SK-N-SH treated with all-trans-retinoic acid at 6 μM for 48 hours (cell line): ENCODE measurements around the gene MDH1B.
"Not testable (repeated sequence)": the region's sequence is repeated elsewhere in the genome, so short reads cannot be mapped to it uniquely, and the experiment has no call there.

Source experiments
- ATAC-seq: fragments of 200-7000 bp; cut with Tn5 transposase; 3 replicates; pipeline ENCODE4 v1.9.1; 2020; ENCODE audit warnings: mild to moderate bottlenecking, moderate library complexity
- ARNTL ChIP-seq: fragments of 450-650 bp; formaldehyde crosslinking; IDR thresholded peaks from 2 replicates; pipeline ENCODE4 v1.5.0; 2020; ENCODE audit warnings: low read depth, mild to moderate bottlenecking, moderate library complexity, borderline replicate concordance
- CSRNP3 ChIP-seq: fragments of 250-450 bp; sonication (Bioruptor Pico); IDR thresholded peaks from 2 replicates; pipeline ENCODE4 v1.5.1; 2021; ENCODE audit warnings: mild to moderate bottlenecking, moderate library complexity
- GLIS3 ChIP-seq: fragments of 250-450 bp; sonication (Bioruptor Pico); IDR thresholded peaks from 2 replicates; pipeline ENCODE4 v1.5.0; 2020; ENCODE audit warnings: mild to moderate bottlenecking, moderate library complexity
- ISL1 ChIP-seq: fragments of 250-450 bp; sonication (Bioruptor Pico); IDR thresholded peaks from 2 replicates; pipeline ENCODE4 v2.1.2; 2022; ENCODE audit warnings: mild to moderate bottlenecking, moderate library complexity
- OSR1 ChIP-seq: fragments of 250-450 bp; sonication (Bioruptor Pico); IDR thresholded peaks from 2 replicates; pipeline ENCODE4 v1.8.0; 2022; ENCODE audit warnings: moderate library complexity, mild to moderate bottlenecking, inconsistent platforms
- POU6F1 ChIP-seq: fragments of 250-450 bp; sonication (Bioruptor Pico); IDR thresholded peaks from 2 replicates; pipeline ENCODE4 v1.8.0; 2021; ENCODE audit warnings: low read depth, mild to moderate bottlenecking, moderate library complexity, borderline replicate concordance
- PPARA ChIP-seq: fragments of 250-450 bp; sonication (Bioruptor Pico); IDR thresholded peaks from 2 replicates; pipeline ENCODE4 v1.5.0; 2020; ENCODE audit warnings: mild to moderate bottlenecking, borderline replicate concordance
- RARB ChIP-seq: fragments of 250-450 bp; sonication (Bioruptor Pico); IDR thresholded peaks from 2 replicates; pipeline ENCODE4 v1.8.0; 2021; ENCODE audit warnings: mild to moderate bottlenecking, moderate library complexity
- SNAI2 ChIP-seq: fragments of 250-450 bp; sonication (Bioruptor Pico); IDR thresholded peaks from 2 replicates; pipeline ENCODE4 v1.5.0; 2020; ENCODE audit warnings: mild to moderate bottlenecking, moderate library complexity
- TCF4 ChIP-seq: fragments of 250-450 bp; sonication (Bioruptor Pico); IDR thresholded peaks from 2 replicates; pipeline ENCODE4 v1.8.0; 2021; ENCODE audit warnings: mild to moderate bottlenecking, moderate library complexity, borderline replicate concordance
- TOX ChIP-seq: fragments of 250-450 bp; sonication (Bioruptor Pico); IDR thresholded peaks from 2 replicates; pipeline ENCODE4 v1.8.0; 2021; ENCODE audit warnings: mild to moderate bottlenecking, moderate library complexity, borderline replicate concordance
- ZFP3 ChIP-seq: fragments of 250-450 bp; sonication (Bioruptor Pico); IDR thresholded peaks from 2 replicates; pipeline ENCODE4 v1.5.0; 2020; ENCODE audit warnings: mild to moderate bottlenecking, moderate library complexity
- ZNF565 ChIP-seq: fragments of 450-650 bp; formaldehyde crosslinking; conservative IDR thresholded peaks from 2 replicates; pipeline ENCODE4 v1.5.0; 2020; ENCODE audit warnings: low read depth, mild to moderate bottlenecking, moderate library complexity
- TF ChIP-seq, protein P1 (sequence below): fragments of 250-450 bp; sonication (Bioruptor Pico); IDR thresholded peaks from 2 replicates; pipeline ENCODE4 v1.5.0; 2020; ENCODE audit warnings: mild to moderate bottlenecking, moderate library complexity
- TF ChIP-seq, protein P2 (sequence below): fragments of 250-450 bp; sonication (Bioruptor Pico); IDR thresholded peaks from 2 replicates; pipeline ENCODE4 v1.8.0; 2020; ENCODE audit warnings: mild to moderate bottlenecking, moderate library complexity, borderline replicate concordance

MDH1B gene

GRCh38 chr2:206765242-206766056 lies at the start of gene MDH1B, which contains the start of gene FASTKD2:
MDH1B (minus strand) TSS chr2:206765328; CDS start chr2:206765271, 57 bp downstream.
FASTKD2 (plus strand) TSS chr2:206765606; CDS start chr2:206766694, 1,088 bp downstream.
- TF ChIP-seq RARB (no peak), ISL1 (CRISPR knock-in tag) (no peak), ZNF565 (no peak), CSRNP3 (CRISPR knock-in tag) (no peak), TOX (no peak), GLIS3 (no peak), ZFP3 (CRISPR knock-in tag) (no peak), SNAI2 (CRISPR knock-in tag) (no peak)
- TF ChIP-seq, protein P1, sequence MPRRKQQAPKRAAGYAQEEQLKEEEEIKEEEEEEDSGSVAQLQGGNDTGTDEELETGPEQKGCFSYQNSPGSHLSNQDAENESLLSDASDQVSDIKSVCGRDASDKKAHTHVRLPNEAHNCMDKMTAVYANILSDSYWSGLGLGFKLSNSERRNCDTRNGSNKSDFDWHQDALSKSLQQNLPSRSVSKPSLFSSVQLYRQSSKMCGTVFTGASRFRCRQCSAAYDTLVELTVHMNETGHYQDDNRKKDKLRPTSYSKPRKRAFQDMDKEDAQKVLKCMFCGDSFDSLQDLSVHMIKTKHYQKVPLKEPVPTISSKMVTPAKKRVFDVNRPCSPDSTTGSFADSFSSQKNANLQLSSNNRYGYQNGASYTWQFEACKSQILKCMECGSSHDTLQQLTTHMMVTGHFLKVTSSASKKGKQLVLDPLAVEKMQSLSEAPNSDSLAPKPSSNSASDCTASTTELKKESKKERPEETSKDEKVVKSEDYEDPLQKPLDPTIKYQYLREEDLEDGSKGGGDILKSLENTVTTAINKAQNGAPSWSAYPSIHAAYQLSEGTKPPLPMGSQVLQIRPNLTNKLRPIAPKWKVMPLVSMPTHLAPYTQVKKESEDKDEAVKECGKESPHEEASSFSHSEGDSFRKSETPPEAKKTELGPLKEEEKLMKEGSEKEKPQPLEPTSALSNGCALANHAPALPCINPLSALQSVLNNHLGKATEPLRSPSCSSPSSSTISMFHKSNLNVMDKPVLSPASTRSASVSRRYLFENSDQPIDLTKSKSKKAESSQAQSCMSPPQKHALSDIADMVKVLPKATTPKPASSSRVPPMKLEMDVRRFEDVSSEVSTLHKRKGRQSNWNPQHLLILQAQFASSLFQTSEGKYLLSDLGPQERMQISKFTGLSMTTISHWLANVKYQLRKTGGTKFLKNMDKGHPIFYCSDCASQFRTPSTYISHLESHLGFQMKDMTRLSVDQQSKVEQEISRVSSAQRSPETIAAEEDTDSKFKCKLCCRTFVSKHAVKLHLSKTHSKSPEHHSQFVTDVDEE (CRISPR knock-in tag) = no peak
- TF ChIP-seq, protein P2, sequence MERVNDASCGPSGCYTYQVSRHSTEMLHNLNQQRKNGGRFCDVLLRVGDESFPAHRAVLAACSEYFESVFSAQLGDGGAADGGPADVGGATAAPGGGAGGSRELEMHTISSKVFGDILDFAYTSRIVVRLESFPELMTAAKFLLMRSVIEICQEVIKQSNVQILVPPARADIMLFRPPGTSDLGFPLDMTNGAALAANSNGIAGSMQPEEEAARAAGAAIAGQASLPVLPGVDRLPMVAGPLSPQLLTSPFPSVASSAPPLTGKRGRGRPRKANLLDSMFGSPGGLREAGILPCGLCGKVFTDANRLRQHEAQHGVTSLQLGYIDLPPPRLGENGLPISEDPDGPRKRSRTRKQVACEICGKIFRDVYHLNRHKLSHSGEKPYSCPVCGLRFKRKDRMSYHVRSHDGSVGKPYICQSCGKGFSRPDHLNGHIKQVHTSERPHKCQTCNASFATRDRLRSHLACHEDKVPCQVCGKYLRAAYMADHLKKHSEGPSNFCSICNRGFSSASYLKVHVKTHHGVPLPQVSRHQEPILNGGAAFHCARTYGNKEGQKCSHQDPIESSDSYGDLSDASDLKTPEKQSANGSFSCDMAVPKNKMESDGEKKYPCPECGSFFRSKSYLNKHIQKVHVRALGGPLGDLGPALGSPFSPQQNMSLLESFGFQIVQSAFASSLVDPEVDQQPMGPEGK = no peak
- peak; percentile 96 for ATAC-seq

GRCh38 chr2:206814498-206814897 lies 49.4 kb upstream of the MDH1B start:
- TF ChIP-seq POU6F1 (no peak), ARNTL (CRISPR knock-in tag) (no peak), RARB (no peak)
- TF ChIP-seq, protein P1 (CRISPR knock-in tag) = no peak
- no peak for ATAC-seq

GRCh38 chr2:206812471-206812870 lies 47.3 kb upstream of the MDH1B start:
- not testable (repeated sequence) for ATAC-seq

GRCh38 chr2:206807624-206808023 lies 42.5 kb upstream of the MDH1B start:
- ATAC-seq = not testable (repeated sequence)

DNA sequence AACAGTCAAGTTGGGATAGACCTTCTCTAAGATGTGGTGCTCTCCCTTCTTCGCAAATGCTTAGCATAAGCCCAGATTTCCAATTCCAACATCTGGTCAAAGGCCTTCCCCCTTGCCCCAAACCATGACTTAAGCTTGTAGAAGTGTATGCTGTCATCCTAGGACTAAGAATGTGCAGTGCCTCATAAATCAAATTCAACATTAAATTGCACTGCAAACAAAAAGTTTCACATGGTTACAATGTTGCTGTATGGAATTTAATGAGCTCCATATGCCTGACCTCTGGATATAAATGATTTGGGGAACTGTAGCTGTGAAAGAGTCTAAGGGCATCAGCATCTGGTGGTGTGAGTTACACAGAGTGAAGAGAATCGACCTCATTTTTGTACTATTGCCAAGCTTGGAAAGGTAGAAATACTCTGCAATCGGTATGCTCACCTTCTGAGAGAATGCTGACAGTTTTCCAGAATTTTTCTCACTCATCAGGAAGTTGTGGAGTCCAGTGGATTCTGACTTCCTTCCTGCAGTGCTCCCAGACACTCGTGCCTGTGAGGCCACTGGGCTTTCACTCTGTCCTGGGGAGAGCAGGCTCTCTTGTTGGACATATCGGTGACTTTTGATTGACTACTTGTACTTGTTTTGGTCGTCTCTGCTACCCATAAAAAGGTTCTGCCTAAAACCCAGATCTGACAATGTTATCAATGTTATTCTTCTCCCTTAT lies 40.9 kb upstream of the MDH1B start:
- peak; percentile 84 for ATAC-seq

More for the DNA sequence above, 40.9 kb upstream of the MDH1B start:
- peak; percentile 60; the same call in 1 of the 2 replicates for TF ChIP-seq TCF4
- TF ChIP-seq OSR1 = no peak
- TF ChIP-seq SNAI2 (CRISPR knock-in tag) = no peak
- no peak for TF ChIP-seq ISL1 (CRISPR knock-in tag)
- TF ChIP-seq GLIS3 = no peak
- no peak for TF ChIP-seq TOX
- no peak for TF ChIP-seq PPARA (CRISPR knock-in tag)
